GM10266 (cell line): Measurements from ENCODE around the gene NUMB.

Experiments
- DNase-seq: peaks from one replicate; pipeline ENCODE4 v3.0.0; 2012; ENCODE audit errors: extremely low spot score
- CTCF ChIP-seq: IDR thresholded peaks from 2 replicates; pipeline ENCODE4 v1.5.1; 2012; ENCODE audit warnings: mild to moderate bottlenecking, low read depth; ENCODE audit not compliant: control insufficient read depth, insufficient read depth; ENCODE audit errors: missing control alignments

The NUMB gene

GRCh38 chr14:73277376-73277775, 181.0 kb downstream of the NUMB start:
- no peak for DNase-seq
- TF ChIP-seq CTCF, result no peak

GRCh38 chr14:73276836-73277235, 181.5 kb downstream of the NUMB start:
- no peak for TF ChIP-seq CTCF
- no peak for DNase-seq

- TF ChIP-seq CTCF, result no peak
- DNase-seq, result no peak
These were observed 184.5 kb downstream of the NUMB start for GRCh38 chr14:73273799-73274198.

GRCh38 chr14:73272393-73272792, 186.0 kb downstream of the NUMB start:
- DNase-seq, result no peak

GRCh38 chr14:73269729-73270531, 188.4 kb downstream of the NUMB start:
- DNase-seq, result peak; percentile 61
- TF ChIP-seq CTCF, result no peak

More at GRCh38 chr14:73272393-73272792, 186.0 kb downstream of the NUMB start:
- TF ChIP-seq CTCF, result no peak

- no peak for TF ChIP-seq CTCF
These were observed 190.9 kb downstream of the NUMB start for GRCh38 chr14:73267474-73267873.

GRCh38 chr14:73266317-73266716, 192.0 kb downstream of the NUMB start:
- no peak for DNase-seq
- TF ChIP-seq CTCF, result no peak

More at GRCh38 chr14:73267474-73267873, 190.9 kb downstream of the NUMB start:
- no peak for DNase-seq
